HPDE6-E6E7 (cell line): ENCODE results near the gene INSR.
"Not testable (repeated sequence)": the region's sequence is repeated elsewhere in the genome, so short reads cannot be mapped to it uniquely, and the experiment has no call there.

Source experiments
- DNase-seq: peaks from one replicate; pipeline ENCODE4 v3.0.0; 2011; ENCODE audit warnings: missing footprints; ENCODE audit errors: extremely low spot score

The INSR gene

DNA sequence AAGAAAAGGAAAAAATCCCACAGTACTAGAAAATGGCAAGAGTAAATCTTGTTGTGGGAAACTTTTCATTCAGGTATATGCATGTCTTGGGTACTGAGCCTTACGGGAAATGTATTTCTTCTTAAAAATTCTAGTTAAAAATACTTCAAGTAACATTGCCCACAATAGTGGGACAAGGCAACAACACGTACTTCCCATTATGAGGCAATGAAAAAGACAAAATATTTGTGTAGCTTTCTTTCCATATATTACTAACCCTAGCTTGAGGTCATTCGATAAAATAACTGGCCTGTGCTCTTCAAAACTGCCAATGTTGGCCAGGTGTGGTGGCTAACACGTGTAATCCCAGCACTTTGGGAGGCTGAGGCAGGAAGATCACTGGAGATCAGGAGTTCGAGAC is 99.2 kb downstream of the INSR start:
- DNase-seq: no peak

DNA sequence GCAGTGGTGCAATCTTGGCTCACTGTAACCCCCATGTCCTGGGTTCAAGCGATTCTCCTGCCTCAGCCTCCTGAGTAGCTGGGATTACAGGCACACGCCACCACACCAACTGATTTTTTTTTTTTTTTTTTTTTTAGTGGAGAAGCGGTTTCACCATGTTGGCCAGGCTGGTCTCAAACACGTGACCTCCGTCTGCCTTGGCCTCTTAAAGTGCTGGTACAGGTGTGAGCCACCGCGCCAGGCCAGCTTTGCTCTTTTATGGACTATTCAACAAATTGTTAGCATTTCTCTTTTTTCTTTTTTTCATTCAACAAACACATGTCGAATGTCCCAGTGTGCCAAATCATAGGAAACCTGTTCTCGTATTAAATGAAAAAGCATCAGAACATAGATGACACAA is 99.6 kb downstream of the INSR start:
- no peak for DNase-seq

DNA sequence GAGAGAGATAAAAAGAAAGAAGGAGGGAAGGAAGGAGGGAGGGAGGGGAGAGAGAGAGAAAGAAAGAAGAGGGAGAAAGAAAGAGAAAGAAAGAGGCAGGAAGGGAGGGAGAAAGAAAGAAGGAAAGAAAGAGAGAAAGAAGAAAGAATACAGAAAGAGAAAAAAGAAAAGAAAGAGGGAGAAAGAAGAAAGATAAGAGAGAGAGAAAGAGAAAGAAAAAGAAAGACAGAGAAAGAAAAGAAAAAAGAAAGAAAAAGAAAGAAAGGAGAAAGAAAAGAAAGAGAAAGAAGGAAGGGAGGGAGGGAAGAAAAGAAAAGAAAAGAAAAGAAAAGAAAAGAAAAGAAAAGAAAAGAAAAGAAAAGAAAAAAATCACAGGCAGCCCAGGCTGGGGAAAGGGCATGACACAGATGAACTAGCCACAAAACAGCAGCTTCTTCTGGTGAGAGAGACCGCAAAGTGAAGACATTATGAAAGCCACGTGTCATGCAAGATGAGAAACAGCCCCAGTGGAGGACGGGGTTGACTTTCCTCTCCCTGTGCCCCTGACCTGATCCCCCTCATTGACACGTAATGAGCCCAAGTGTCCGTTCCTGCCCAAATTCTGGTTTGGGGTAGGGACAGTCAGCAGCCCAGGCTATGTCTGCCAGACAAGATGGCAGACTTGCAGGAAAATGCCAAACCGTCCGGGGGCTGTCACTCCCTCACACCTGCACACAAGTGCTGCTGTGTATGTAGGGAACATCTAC is 102.1 kb downstream of the INSR start:
- DNase-seq: no peak

DNA sequence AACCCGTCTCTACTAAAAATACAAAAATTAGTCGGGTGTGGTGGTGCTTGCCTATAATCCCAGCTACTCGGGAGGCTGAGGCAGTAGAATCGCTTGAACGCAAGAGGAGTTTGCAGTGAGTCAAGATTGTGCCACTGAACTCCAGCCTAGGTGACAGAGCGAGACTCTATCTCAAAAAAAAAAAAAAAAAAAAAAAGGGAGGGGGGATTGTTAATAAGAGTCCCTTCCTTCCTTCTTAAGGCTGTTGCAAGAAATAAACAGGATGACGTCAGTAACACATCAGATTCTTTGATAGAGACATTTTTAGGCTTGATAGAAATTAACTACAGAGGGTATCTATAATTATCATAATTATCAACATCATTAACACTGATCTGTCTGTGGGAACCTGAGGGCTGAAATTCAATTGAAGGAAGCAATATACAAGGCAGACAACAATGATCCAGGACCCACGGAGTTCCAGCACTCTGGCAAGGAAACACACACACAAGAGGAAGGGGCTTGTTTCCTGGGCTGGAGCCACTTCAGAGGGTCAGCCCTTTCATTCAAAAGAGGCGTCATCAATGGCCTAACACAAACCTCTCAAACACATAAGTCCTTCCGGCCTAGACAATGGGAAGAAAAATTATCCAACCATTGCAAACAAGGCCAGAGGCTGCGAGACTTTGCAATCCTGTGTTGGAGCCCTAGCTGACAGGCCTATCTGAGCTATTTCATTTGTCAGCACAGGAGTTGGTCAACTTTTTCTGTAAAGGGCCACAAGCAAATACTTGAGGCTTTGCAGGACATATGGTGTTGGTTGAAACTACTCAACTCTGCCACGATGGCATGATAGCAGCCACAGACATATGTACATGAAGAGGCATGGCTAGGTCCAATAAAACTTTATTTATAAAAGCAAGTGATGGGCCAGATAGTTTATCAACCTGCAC is 105.2 kb downstream of the INSR start:
- DNase-seq: no peak

DNA sequence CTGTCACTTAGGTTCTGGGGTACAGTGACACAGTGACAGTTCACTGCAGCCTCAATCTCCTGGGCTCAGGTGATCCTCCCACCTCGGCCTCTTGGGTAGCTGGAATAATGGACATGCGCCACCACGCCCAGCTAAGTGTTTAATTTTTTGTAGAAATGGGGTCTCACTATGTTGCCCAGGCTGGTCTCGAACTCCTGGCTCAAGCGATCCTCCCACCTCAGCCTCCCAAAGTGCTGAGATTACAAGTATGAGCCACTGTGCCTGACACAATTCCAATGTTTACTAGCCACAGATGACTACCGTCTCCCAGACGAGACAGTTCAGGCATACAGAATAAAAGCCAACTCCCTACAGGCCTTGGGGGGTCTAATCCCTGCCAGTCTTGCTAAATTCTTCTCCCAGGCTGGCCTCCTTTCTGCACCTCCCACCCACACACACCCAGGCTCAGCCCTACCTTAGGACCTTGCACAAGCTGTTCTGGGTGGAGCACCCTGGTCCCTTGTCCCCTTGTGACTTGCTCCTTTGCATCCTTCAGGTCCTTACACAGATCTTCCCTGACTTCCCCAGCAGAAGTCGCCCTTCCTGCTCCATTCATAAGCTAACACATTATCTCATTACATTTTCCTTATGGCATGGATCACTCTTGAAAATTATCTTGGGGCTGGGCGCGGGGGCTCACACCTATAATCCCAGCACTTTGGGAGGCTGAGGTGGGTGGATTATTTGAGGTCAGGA is 106.4 kb downstream of the INSR start:
- no peak for DNase-seq

DNA sequence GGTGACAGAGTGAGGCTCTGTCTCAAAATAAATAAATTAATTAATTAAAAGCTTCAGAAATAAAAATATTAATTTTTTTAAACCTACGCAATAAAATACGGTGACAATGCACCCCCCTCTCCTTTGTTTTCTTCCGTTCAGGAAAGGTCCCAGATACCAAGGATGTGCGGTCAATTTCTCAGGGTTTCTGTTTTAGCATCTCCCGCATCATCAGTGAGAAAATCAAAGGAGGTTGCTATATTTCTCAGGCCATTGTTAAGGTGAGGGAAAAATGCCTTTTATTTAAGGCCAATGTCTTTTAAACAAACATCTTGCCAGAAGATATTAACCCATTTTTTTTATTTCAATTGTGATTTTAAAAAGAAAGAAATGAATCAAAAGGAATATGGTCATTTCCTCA is 111.7 kb downstream of the INSR start:
- DNase-seq: no peak

DNA sequence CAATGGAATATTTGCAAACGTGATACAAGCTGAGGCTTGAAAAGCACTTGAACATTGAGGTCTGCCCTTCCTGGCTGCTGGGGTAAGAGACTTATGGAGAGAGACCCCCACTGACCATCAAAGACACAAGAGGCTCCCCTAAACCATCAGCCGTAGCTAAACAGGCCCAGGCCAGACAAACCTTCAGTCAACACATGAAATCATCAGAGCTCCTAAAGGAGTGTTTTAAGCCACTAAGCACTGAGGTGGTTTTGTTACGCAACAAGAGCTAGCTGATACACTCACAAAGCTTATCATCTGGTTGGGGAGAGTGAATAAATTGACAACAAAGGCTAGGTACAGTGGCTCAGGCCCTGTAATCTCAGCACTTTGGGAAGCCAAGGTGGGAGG is 114.3 kb downstream of the INSR start:
- no peak for DNase-seq

DNA sequence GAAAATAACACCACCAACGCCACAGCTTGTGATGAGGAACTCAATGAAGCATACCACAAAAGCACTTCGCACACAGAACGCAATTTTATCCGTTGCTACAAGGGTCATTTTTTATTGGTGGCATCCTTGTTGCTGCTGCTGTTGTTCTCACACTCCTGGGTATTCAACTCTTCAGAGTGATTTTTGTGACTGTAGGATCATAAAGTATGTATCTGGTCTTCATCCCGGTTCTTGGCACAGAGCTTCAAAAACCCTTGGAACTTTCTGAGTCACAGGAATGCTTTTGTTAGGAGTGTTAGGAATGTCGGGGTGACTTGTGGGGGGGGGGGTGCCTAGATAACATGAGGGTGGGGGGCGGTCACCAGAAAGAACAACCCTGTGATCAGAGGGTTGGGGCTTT is 116.3 kb downstream of the INSR start:
- no peak for DNase-seq

DNA sequence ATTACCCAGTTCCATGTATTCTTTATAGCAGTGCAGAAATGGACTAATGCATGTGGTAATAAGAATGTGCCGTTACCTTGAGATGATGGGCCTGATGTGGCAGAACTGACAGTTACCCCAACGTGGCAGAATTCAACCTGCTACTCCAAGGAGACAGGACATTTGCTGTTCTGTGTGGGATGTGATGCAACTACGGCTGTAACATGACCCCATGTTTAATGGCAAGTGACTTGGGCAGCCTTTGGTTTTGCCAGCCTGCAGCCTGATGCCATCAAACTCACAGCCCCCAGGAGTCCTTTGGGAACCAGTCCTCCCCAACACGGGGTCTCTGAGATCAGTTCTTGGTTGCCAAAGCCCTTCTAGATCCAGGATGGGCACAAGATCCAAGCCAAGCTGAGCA is 117.4 kb downstream of the INSR start:
- no peak for DNase-seq

DNA sequence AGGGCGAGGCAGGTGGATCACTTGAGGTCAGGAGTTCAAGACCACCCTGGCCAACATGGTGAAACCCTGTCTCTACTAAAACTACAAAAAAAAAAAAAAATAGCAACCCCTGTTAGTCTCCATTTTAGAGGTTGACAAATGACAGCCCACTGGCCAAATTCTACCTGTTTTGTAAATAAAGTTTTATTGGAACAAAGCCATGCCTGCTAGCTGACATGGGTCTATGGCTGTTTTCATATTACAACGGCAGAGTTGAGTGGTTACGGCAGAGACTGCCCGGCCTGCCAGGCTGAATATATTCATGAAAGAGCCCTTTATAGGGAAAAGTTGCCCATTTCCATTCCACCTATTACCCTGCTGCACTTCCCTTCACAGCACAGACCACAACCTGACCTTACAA is 121.4 kb downstream of the INSR start:
- no peak for DNase-seq

DNA sequence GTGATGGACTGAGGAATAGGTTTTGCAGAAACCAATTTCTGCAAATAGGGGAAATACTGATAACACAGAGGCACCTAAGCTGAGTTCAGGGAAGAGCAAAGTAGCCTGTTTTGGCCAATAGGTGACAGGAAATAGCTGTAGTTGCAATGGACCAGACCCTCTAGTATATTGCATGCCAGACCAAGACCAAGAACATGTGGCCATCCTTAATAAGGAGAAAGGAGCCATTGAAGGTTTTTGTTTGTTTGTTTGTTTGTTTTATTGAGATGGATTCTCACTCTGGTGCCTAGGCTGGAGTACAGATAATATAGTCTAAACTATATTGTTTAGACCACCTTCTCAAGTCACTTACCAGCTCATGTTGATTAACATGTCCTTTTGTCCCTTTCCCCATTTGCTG is 123.2 kb downstream of the INSR start:
- no peak for DNase-seq

DNA sequence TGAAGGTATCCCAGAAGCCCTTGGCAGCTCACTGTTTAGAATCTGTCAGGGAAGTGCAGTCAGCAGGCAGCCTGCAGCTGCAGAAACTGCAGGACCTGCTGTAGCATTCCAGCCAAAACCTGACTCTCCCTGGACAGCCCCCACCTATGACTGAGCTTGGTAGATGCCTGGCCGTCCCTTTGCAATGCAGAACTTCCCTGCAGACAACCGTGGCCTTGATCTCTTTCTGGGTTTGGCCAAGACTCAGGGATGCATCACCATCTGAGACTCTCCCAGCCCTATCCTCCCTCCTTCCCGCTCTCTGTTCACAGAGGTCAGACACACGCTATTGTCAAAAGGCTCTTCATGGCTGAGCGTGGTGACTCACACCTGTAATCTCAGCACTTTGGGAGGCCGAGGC is 125.3 kb downstream of the INSR start:
- no peak for DNase-seq

DNA sequence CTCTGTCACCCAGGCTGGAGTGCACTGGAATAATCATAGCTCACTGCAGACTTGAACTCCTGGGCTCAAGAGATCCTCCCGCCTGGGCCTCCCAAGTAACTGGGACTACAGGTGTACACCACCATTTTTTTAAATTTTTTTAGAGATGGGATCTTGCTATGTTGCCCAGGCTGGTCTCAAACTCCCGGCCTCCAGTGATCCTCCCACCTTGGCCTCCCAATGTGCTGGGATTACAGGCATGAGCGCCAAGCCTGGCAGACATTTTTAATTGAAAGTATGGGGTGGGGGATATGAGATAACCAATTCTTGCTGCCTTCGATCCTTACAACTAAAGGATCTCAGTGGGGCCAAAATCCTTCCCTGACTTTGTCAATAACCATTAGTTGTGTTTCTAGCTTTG is 132.9 kb downstream of the INSR start:
- no peak for DNase-seq

DNA sequence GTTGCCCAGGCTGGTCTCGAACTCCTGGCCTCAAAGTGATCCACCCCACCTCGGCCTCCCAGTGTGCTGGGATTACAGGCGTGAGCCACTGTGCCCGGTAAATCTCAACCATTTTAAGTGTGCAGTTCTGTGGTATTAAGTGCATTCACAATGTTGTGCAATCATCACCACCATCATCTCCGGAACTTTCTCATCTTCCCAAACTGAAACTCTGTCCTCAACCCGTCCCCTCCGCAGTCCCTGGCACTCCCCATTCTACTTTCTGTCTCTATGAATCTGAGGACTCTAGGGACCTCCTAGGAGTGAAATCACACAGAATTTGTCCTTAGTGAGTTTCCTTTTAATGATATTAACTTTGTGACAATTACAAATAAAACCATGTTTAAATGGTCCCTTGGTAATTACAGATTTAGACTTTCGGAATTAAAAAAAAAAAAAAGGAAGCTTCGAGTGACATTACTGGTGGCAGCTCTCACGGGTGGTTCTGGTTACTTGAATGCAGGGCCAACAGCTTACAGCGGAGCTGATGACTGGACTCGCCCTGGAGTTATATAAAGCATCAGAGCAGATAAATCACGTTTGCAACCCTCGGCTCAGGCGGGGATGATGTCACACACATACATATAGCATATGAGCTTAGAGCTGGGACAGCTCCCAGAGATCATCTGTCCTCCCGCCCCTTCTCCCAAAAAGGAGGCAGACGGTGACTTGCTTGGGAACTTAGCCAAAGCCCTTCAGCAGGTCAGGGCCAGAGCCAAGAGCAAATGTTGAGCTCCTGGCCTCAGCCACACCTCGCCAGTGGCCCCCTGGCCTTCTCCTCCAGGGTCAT is 134.9 kb downstream of the INSR start:
- DNase-seq: no peak

DNA sequence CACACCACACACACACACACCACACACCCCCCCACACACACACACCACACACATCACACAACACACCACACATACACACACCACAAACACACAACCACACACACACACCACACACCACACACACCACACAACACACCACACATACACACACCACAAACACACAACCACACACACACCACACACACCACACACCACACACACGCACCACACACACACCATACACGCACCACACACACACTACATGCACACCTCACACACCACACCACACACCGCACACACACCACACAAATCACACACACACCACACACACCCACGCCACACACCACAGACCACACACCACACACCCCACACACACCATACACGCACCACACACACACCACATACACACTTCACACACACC is 141.2 kb downstream of the INSR start:
- DNase-seq: no peak

DNA sequence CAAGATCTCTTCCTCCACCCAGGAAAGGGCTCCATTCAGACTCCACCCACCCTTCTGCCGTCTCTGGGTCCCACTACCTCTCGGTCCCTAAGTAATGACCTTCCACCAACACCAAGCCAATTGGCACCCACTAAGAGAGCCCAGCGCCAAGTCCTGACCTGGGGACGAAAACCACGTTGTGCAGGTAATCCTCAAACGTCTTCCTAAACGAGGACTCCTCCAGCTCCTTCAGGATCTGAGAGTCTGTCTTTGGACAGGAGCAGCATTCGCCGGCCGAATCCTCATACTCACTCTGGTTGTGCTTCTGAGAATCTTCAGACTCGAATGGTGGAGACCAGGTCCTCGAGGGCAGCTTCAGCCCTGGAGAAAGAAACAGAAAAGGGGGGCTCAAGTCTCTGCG is 141.6 kb downstream of the INSR start:
- DNase-seq: no peak

DNA sequence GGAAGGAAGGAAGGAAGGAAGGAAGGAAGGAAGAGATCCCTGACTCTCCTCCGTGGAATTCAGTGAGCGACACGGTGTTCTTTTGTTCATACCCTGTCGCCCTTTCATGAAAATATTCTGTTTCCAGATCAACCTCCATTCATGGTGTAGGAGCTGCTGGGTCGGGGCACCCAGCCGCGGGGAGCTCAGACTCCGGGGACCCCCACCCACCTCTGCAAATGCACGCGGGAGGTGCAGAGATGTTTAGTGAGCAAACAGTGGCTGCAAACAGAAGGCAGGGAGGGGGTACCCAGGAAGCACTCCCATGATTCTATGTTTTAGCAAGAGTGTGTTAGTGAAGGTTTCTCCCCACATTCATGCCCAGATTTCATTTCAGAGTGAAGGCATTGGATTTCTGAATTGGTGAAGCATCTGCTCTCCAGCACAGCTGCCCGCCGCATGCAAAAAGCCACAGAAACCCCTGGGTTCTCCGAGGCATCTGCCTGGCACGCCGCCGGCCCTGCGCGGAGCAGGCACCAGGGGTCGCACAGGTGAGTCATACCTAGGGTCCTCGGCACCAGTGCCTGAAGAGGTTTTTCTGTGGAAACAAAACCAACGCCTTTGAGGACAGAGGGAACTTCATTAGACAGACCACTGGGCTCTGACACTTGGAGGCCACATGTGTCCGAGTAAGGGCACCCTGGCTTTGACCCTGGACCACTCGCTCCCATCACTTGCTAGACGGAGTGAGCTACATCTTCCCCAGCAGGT is 144.1 kb downstream of the INSR start:
- DNase-seq: no peak

DNA sequence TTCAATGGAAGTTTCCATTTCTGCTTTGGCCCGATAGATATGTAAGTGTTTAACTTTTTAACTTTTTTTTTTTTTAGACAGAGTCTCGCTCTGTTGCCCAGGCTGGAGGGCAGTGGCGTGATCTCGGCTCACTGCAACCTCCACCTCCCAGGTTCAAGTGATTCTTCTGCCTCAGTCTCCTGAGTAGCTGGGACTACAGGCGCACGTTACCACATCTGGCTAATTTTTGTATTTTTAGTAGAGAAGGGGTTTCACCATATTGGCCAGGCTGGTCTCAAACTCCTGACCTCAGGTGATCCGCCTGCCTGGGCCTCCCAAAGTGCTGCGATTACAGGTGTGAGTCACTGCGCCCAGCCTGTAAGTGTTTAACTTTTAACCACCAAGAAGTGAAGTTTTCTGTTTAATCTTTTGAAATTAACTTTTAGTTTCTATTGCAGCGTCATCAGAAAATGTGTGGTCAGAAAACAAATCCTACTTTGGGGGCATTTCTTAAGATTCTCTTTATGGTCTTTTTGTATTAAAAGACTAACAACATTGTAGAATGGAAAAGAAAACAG is 147.0 kb downstream of the INSR start:
- DNase-seq: not testable (repeated sequence)

DNA sequence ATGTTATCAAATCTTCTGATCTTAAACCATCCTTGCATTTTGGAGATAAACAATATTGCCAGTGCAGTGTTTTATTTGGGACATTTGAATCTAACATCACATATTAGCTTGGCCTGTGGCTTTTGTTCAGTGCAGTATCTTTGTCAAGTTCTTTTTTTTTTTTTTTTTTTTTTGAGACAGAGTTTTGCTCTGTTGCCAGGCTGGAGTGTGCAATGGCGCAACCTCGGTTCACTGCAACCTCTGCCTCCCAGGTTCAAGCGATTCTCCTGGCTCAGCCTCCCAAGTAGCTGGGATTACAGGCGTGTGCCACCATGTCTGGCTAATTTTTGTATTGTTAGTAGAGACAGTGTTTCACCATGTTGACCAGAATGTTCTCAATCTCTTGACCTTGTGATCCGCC is 148.1 kb downstream of the INSR start:
- not testable (repeated sequence) for DNase-seq

DNA sequence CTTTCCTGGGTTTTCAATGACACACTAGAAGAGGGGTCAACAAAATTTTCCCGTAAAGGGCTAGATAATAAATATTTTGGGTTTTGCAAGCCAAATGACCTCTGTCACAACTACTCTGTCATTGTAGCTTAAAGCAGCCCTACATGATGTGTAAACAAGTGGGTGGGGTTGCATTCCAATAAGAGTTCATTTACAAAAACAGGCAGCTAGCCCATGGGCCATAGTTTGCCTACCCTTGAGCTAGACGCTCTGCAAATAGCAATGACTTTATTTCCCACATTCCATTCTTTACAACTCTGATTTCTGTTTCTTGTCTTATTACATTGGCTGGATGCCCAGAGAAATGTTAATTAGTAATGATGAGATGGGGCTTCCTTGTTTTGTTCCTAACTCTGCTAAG is 148.7 kb downstream of the INSR start:
- DNase-seq: no peak

DNA sequence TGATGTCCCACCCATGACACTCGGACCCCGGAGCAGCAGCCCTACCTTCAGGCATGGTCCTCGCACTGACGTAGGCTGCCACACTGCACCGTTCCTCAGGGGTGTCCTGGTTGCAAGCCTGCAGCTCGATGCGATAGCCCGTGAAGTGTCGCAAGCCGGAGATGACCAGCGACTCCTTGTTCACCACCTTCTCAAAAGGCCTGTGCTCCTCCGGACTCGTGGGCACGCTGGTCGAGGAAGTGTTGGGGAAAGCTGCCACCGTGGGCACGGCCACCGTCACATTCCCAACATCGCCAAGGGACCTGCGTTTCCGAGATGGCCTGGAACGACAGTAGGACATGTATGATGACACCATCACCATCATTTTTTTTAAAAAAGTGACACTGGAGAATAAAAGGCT is 151.4 kb downstream of the INSR start:
- no peak for DNase-seq
